Measurements from ENCODE around the gene CTBS. TPM values are rescaled to one million over a fixed set of nuclear protein-coding genes. Genes with fewer than 3 reads are reported as not detected.
A peak's percentile ranks its signal among the peaks of the same experiment; 100 is the strongest.

CTBS gene, protein sequence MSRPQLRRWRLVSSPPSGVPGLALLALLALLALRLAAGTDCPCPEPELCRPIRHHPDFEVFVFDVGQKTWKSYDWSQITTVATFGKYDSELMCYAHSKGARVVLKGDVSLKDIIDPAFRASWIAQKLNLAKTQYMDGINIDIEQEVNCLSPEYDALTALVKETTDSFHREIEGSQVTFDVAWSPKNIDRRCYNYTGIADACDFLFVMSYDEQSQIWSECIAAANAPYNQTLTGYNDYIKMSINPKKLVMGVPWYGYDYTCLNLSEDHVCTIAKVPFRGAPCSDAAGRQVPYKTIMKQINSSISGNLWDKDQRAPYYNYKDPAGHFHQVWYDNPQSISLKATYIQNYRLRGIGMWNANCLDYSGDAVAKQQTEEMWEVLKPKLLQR
- total RNA-seq: 3.6 and 3.8 TPM in 2 replicates
- long read RNA-seq, full-length matches to known transcripts: 8 of 23 reads
- long read RNA-seq, partial matches to known transcripts: 7 of 23 reads
- long read RNA-seq, other reads (novel, unspliced or antisense): 8 of 23 reads

DNA sequence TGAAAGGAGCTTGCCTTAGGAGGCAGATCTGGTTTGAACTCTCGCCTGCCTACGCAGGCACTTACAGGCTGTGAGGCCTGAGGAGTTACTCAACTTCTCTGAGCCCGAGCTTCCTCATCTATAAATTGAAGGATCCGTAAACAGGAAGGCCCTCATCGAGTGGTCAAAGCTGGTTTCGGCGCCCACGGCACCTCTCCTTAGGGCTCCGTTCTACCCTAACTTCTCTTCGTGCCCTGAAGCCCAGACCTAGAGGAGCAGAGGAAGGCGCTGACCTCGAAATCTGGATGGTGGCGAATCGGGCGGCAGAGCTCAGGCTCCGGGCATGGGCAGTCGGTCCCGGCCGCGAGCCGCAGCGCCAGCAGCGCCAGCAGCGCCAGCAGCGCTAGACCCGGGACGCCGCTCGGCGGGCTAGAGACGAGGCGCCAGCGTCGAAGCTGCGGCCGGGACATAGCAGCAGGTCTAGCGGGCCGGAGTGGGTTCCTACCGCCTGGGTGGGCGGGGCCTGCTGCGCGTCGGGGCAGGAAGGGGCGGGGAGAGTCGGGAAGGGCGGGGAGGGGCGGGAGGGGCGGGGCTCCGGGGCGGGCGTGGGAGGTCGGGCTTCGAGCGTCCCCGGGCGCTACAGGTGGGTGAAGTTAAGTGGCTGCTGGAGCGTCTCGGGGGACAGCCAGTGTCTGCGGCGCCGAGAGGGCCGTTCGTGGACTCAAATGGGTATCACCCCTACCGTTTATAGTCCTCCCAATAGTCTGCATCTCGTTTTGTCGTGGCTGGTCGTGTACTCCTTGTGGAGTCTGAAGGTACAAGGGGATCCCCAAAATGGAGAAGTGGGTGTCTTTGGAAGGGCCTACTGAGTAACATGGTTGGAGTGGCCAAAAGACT, at the start of gene CTBS:
Gene CTBS (minus strand): TSS at position 474 of the 876 bp plus-strand sequence. CDS start 25 bp downstream, at position 449.
- TF ChIP-seq, protein P1, sequence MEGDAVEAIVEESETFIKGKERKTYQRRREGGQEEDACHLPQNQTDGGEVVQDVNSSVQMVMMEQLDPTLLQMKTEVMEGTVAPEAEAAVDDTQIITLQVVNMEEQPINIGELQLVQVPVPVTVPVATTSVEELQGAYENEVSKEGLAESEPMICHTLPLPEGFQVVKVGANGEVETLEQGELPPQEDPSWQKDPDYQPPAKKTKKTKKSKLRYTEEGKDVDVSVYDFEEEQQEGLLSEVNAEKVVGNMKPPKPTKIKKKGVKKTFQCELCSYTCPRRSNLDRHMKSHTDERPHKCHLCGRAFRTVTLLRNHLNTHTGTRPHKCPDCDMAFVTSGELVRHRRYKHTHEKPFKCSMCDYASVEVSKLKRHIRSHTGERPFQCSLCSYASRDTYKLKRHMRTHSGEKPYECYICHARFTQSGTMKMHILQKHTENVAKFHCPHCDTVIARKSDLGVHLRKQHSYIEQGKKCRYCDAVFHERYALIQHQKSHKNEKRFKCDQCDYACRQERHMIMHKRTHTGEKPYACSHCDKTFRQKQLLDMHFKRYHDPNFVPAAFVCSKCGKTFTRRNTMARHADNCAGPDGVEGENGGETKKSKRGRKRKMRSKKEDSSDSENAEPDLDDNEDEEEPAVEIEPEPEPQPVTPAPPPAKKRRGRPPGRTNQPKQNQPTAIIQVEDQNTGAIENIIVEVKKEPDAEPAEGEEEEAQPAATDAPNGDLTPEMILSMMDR (conservative IDR thresholded peaks at IDR 0.05): no peak
- Mint-ChIP-seq H3K9me3 (no peaks in the 10 kb centered on the region), H3K36me3 (ENCODE audit: low read depth) (no peaks in the 10 kb centered on the region), H3K27ac (ENCODE audit: unreplicated experiment) (peak within 1 kb of the TSS; percentile 97), H3K4me1 (peaks cover 19% of the 10 kb centered on the region), H3K4me3 (peak within 1 kb of the TSS; percentile 96), H3K27me3 (ENCODE audit: low read depth) (no peaks in the 10 kb centered on the region)
- DNase-seq (ENCODE audit: low read depth, low spot score): peak; percentile 67

DNA sequence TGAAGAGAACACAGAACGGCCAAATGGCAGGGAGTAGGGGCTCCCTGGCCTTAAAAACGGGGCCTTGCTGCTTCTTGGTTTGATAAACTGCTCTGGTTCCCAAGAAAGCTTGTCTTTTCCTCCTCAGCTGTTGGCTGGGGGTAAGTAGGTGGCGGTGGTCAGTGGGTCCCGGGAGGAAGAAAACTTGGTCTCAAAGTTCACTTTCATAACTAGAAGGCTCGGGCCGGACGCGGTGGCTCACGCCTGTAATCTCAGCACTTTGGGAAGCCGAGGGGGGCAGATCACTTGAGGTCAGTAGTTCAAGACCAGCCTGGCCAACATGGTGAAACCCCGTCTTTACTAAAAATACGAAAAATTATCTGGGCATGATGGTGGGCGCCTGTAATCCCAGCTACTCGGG, 47.3 kb upstream of the CTBS start:
- Mint-ChIP-seq H3K27me3 (ENCODE audit: low read depth) (no peaks in the 10 kb centered on the region), H3K27ac (ENCODE audit: unreplicated experiment) (no peak overlapping the region), H3K36me3 (ENCODE audit: low read depth) (no peaks in the 10 kb centered on the region), H3K9me3 (no peaks in the 10 kb centered on the region), H3K4me3 (no peak overlapping the region), H3K4me1 (peaks cover 13% of the 10 kb centered on the region)
- TF ChIP-seq, protein P1 (conservative IDR thresholded peaks at IDR 0.05): no peak
- DNase-seq (ENCODE audit: low read depth, low spot score): no peak

DNA sequence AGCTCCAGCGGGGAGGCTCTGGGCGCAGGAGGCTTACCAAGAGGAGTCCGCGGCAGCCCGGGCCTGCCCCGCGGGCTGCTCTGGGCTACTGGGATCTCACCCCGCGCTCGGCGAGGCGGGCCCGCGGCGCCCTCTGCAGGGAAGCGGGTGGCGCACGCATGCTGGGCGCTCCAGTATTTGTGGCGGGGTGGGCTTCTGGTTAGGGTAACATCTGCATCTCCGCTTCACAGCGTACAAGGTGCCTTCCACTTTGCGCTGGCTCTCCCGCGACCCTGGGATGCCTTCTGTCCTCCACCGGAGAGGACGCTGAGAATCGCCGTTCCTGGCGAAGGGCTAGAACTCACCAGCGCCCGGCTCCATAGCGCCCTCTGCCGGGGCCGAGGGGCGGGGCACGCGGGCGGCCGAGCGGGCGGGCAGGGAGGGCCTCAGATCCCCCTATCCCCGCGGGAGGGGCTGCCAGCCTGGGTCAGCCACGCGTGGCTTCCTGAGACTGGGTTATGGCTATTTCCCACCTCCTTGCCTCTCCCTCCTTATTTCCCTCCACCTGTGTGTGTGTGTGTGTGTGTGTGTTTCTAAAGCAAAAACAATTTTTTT, 46.6 kb upstream of the CTBS start:
- Mint-ChIP-seq H3K36me3 (ENCODE audit: low read depth) (no peaks in the 10 kb centered on the region), H3K4me1 (peaks cover 13% of the 10 kb centered on the region), H3K4me3 (peak overlapping the region; percentile 88), H3K27ac (ENCODE audit: unreplicated experiment) (peak overlapping the region; percentile 83), H3K9me3 (no peaks in the 10 kb centered on the region), H3K27me3 (ENCODE audit: low read depth) (no peaks in the 10 kb centered on the region)
- TF ChIP-seq, protein P1 (conservative IDR thresholded peaks at IDR 0.05): peak; percentile 98
- peak; percentile 86 for DNase-seq (ENCODE audit: low read depth, low spot score)

DNA sequence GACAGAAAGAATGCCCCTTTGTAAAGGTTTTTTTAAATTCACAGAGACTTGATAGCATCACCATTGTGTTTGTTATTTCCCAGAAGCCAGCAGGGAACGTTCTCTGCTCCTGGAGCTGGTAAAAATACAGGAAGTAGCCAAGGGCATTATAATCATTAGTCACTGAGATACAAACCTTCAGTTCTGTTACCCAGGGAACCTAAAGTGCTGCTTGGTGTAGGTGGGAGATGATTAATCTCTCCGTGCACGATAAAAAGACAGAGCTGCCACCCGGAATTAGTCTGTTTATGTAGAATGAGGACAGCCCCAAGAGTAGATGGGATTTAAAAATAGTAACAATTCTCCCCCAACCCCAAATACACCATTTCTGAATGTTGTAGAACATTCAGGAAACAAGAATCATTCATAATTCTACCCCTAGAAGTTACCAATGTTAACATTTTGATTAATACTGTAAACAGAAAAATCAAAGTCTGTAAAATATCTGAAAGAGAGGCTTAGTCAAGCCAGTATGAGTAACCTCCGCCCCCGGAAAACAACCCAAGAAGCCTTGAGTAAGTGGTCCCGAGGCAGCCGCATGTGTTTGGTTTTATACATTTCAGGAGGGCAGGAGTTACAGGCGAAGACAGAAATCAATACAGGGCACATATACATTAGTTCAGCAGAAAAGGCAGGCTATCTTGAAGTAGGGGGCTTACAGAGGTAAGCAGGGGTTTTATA, 45.3 kb upstream of the CTBS start:
- TF ChIP-seq, protein P1 (conservative IDR thresholded peaks at IDR 0.05): no peak
- peaks cover 4% of the 10 kb centered on the region for H3K36me3 Mint-ChIP-seq (ENCODE audit: low read depth)
- H3K4me1 Mint-ChIP-seq: peaks cover 13% of the 10 kb centered on the region
- no peak for DNase-seq (ENCODE audit: low read depth, low spot score)
- H3K4me3 Mint-ChIP-seq: peak overlapping the region; percentile 58
- H3K27me3 Mint-ChIP-seq (ENCODE audit: low read depth): no peaks in the 10 kb centered on the region
- H3K27ac Mint-ChIP-seq (ENCODE audit: unreplicated experiment): peak overlapping the region; percentile 39
- peaks cover 3% of the 10 kb centered on the region for H3K9me3 Mint-ChIP-seq

DNA sequence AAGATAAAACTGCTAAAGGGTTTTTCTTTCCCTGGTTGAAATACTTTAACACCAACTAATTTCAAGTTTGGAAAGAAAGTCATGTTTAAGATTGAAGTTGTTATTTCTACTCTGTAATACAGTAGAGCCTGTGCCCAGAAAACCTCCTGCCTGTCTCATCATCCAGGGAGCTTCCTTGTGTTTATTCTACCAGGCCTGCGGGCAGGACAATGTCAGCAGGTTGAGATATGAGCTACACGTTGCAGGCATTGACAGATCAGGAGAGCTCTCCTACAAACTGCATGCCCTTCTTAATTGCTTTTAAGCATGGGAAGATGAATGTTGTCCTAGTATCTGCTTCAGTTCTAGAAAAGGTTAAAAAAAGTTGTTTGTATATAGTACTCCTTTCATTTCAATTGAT, 43.1 kb upstream of the CTBS start:
- TF ChIP-seq, protein P1 (conservative IDR thresholded peaks at IDR 0.05): no peak
- no peaks in the 10 kb centered on the region for H3K27me3 Mint-ChIP-seq (ENCODE audit: low read depth)
- no peak overlapping the region for H3K27ac Mint-ChIP-seq (ENCODE audit: unreplicated experiment)
- H3K36me3 Mint-ChIP-seq (ENCODE audit: low read depth): peaks cover 10% of the 10 kb centered on the region
- H3K4me3 Mint-ChIP-seq: no peak overlapping the region
- H3K4me1 Mint-ChIP-seq: peaks cover 13% of the 10 kb centered on the region
- peaks cover 11% of the 10 kb centered on the region for H3K9me3 Mint-ChIP-seq
- no peak for DNase-seq (ENCODE audit: low read depth, low spot score)

Data from neural crest cell (in vitro differentiated cells).